Measurements from ENCODE around the gene C9orf78. TPM values are rescaled to one million over a fixed set of nuclear protein-coding genes. Genes with fewer than 3 reads are reported as not detected.

The C9orf78 gene
- total and polyA plus RNA-seq, 8 donors: 16.3 to 38.6 (median 19.0) TPM

- intact Hi-C loops (cut with DNase I): no loop called here
- Histone ChIP-seq H3K27ac (no peak overlapping the region), H3K27me3 (no peaks in the 10 kb centered on the region), H3K36me3 (no peaks in the 10 kb centered on the region), H3K4me3 (no peak overlapping the region), H3K4me1 (peaks cover 0 to 9% (median 7%) of the 10 kb centered on the region in 3 donors), H3K9me3 (no peaks in the 10 kb centered on the region)
- no peak for FAIRE-seq
- TF ChIP-seq CTCF (IDR thresholded peaks at IDR 0.05): no peak
- no peak for DNase-seq
- ATAC-seq: no peak
- WGBS, 2 donors: 87 to 88% methylated on average over 11 of the region's 11 CpGs
These were observed 25.7 kb downstream of the C9orf78 start for GRCh38 chr9:129809346-129809745.

DNA sequence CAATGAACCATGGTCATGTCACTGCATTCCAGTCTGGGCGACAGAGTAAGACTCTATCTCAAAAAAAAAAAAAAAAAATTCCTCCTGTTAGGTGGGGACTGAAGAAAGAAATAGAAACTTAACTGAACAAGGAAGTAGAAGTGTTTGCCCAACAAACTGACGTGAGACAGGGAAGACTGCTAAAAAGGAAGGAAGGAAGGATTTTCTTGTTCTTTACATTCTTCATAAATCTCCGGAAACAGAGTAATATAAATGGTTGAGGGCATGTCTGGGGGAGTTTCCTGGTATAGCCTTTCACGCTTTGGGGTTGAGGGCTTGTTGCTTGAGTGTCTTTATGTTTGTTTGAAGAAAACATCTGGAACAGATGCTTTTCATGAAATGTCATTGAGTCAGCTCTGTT is 29.0 kb downstream of the C9orf78 start:
- H3K27me3 ChIP-seq: no peaks in the 10 kb centered on the region
- FAIRE-seq (no peak), ATAC-seq (no peak), DNase-seq (no peak)
- no peak overlapping the region for H3K4me3 ChIP-seq
- peaks cover 0 to 15% (median 7%) of the 10 kb centered on the region in 3 donors for H3K4me1 ChIP-seq
- 69 to 71% methylated on average over 4 of the region's 4 CpGs for WGBS, 2 donors
- no peaks in the 10 kb centered on the region for H3K36me3 ChIP-seq
- TF ChIP-seq CTCF (IDR thresholded peaks at IDR 0.05): no peak
- H3K27ac ChIP-seq: no peak overlapping the region
- intact Hi-C loops (cut with DNase I): no loop called here
- no peaks in the 10 kb centered on the region for H3K9me3 ChIP-seq

- Histone ChIP-seq H3K36me3 (no peaks in the 10 kb centered on the region), H3K4me3 (peak overlapping the region; percentile 77 to 97 (median 84)), H3K9me3 (no peaks in the 10 kb centered on the region), H3K27ac (peak overlapping the region in 3 of 4 donors; percentile 69 to 80 (median 75)), H3K4me1 (peaks cover 0 to 11% (median 0%) of the 10 kb centered on the region in 3 donors), H3K27me3 (no peaks in the 10 kb centered on the region)
- TF ChIP-seq CTCF (IDR thresholded peaks at IDR 0.05): no peak
- FAIRE-seq (no peak), ATAC-seq (no peak), DNase-seq (no peak)
- WGBS, 2 donors: 1 to 2% methylated on average over 14 of the region's 14 CpGs
- intact Hi-C loops (cut with DNase I): no loop called here
These were observed 31.4 kb downstream of the C9orf78 start for GRCh38 chr9:129803676-129804060.

GRCh38 chr9:129802833-129803675 is 32.0 kb downstream of the C9orf78 start, which contains the start of gene TOR1B:
Gene TOR1B (plus strand): TSS chr9:129803184. CDS start chr9:129803213, 29 bp downstream.
- TF ChIP-seq CTCF (IDR thresholded peaks at IDR 0.05): no peak
- H3K36me3 ChIP-seq: no peaks in the 10 kb centered on the region
- H3K9me3 ChIP-seq: no peaks in the 10 kb centered on the region
- intact Hi-C loops (cut with DNase I): no loop called here
- H3K4me3 ChIP-seq: peak within 1 kb of the TSS; percentile 77 to 97 (median 84)
- FAIRE-seq: no peak
- DNase-seq: peak; percentile 87 to 96 (median 92)
- H3K27me3 ChIP-seq: no peaks in the 10 kb centered on the region
- H3K4me1 ChIP-seq: peaks cover 0 to 11% (median 0%) of the 10 kb centered on the region in 3 donors
- 0 to 1% methylated on average over 79 to 93 of the region's 93 CpGs for WGBS, 2 donors
- peak within 1 kb of the TSS; percentile 68 to 80 (median 72) for H3K27ac ChIP-seq
- peak; percentile 97 to 99 (median 98) for ATAC-seq

DNA sequence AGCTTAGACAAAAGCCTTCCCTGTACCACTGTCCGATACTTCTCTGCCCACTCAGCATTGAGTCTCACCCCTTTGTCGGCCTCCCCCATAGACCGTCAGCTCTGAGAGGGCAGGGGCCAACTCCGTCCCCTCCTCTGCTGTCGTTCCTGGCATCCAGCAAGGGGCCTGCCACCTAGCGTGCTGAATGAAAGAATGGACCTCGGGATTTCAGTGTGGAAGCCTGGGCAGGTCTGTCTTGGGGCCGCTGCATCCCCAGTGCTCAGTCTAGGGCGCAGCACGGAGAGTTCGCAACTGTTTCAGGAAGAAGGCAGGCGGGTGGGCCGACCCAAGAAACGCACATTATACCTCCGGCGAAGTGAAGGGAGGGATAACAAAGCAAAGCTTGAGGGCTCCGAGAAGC is 33.6 kb downstream of the C9orf78 start:
- Histone ChIP-seq H3K9me3 (no peaks in the 10 kb centered on the region), H3K4me1 (peaks cover 0 to 11% (median 0%) of the 10 kb centered on the region in 3 donors), H3K4me3 (no peak overlapping the region), H3K27ac (no peak overlapping the region), H3K27me3 (no peaks in the 10 kb centered on the region), H3K36me3 (no peaks in the 10 kb centered on the region)
- intact Hi-C loops (cut with DNase I): no loop called here
- FAIRE-seq (no peak), DNase-seq (no peak), ATAC-seq (no peak)
- 77 to 82% methylated on average over 17 of the region's 17 CpGs for WGBS, 2 donors
- TF ChIP-seq CTCF (IDR thresholded peaks at IDR 0.05): no peak

Measured in pancreas (tissue), 10 donors.